ENCODE results near the gene DEDD. TPM values are rescaled to one million over a fixed set of nuclear protein-coding genes. Genes with fewer than 3 reads are reported as not detected.

The DEDD gene
- total RNA-seq, 3 donors from 2014 or later (not counting 1 experiment from before 2014, with no cell fraction given) = 40.6 to 44.0 (median 43.0) TPM

GRCh38 chr1:161091796-161092507, 40.5 kb downstream of the DEDD start:
- Histone ChIP-seq H3K27me3 (ENCODE audit: control insufficient read depth, insufficient read depth, low read length) (no peaks in the 10 kb centered on the region), H3K36me3 (ENCODE audit: control insufficient read depth, insufficient read depth, low read length) (no peaks in the 10 kb centered on the region), H3K9me3 (ENCODE audit: control insufficient read depth, insufficient read depth, low read length) (no peaks in the 10 kb centered on the region), H3K27ac (ENCODE audit: low read length) (no peak overlapping the region), H3K4me3 (ENCODE audit: low read length) (no peak overlapping the region), H3K4me1 (ENCODE audit: control insufficient read depth, insufficient read depth, low read length) (peaks cover 2% of the 10 kb centered on the region)
- H3K4me1 Mint-ChIP-seq = peaks cover 1% of the 10 kb centered on the region in 2 donors
- WGBS (ENCODE audit: insufficient coverage) = 94% methylated on average over 5 of the region's 7 CpGs
- peaks cover 0 to 8% of the 10 kb centered on the region in 2 donors for H3K27me3 Mint-ChIP-seq (ENCODE audit: low read depth in 2 of 2)
- intact Hi-C loops (cut with micrococcal nuclease) = no loop called here
- no peak overlapping the region for H3K4me3 Mint-ChIP-seq
- no peak for TF ChIP-seq CTCF (IDR thresholded peaks at IDR 0.05)
- H3K27ac Mint-ChIP-seq = no peak overlapping the region
- ATAC-seq (no peak), DNase-seq (no peak)
- no peaks in the 10 kb centered on the region for H3K9me3 Mint-ChIP-seq
- H3K36me3 Mint-ChIP-seq = no peaks in the 10 kb centered on the region

- H3K9me3 Mint-ChIP-seq = no peaks in the 10 kb centered on the region
- H3K4me1 ChIP-seq (ENCODE audit: control insufficient read depth, insufficient read depth, low read length) = no peaks in the 10 kb centered on the region
- no peak overlapping the region for H3K27ac ChIP-seq (ENCODE audit: low read length)
- peaks cover 0 to 8% of the 10 kb centered on the region in 2 donors for H3K27me3 Mint-ChIP-seq (ENCODE audit: low read depth in 2 of 2)
- no peaks in the 10 kb centered on the region for H3K36me3 ChIP-seq (ENCODE audit: control insufficient read depth, insufficient read depth, low read length)
- no peaks in the 10 kb centered on the region for H3K27me3 ChIP-seq (ENCODE audit: control insufficient read depth, insufficient read depth, low read length)
- no peaks in the 10 kb centered on the region for H3K9me3 ChIP-seq (ENCODE audit: control insufficient read depth, insufficient read depth, low read length)
- H3K4me3 ChIP-seq (ENCODE audit: low read length) = no peak overlapping the region
- intact Hi-C loops (cut with micrococcal nuclease) = no loop called here
- WGBS (ENCODE audit: insufficient coverage) = 92% methylated on average over 5 of the region's 5 CpGs
- no peak overlapping the region for H3K4me3 Mint-ChIP-seq
- no peak for TF ChIP-seq CTCF (IDR thresholded peaks at IDR 0.05)
- ATAC-seq (no peak), DNase-seq (no peak)
- H3K27ac Mint-ChIP-seq = no peak overlapping the region
- H3K4me1 Mint-ChIP-seq = no peaks in the 10 kb centered on the region
- no peaks in the 10 kb centered on the region for H3K36me3 Mint-ChIP-seq
Measured at GRCh38 chr1:161091093-161091492, 41.4 kb downstream of the DEDD start.

DNA sequence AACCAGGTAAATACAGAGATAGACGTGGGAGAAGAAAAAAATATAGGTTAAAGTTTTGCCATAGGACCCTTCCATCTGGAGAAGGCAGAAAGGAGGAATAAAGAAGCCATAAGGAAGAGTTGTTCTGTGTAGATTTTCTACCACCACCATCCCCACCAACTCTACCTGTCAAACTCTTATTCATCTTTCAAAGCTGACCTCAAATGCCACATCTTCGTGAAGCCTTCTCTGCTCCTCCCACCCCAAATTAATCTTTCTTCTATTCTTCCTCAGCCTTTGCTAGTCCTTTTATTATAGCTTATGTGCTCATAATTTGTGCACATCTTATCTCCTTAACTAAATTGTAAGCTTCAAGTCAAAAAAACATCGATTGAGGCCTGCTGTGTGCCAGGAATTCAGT, 41.9 kb downstream of the DEDD start:
- H3K36me3 ChIP-seq (ENCODE audit: control insufficient read depth, insufficient read depth, low read length) = no peaks in the 10 kb centered on the region
- H3K9me3 Mint-ChIP-seq = no peaks in the 10 kb centered on the region
- no peaks in the 10 kb centered on the region for H3K4me1 ChIP-seq (ENCODE audit: control insufficient read depth, insufficient read depth, low read length)
- H3K36me3 Mint-ChIP-seq = no peaks in the 10 kb centered on the region
- H3K27ac Mint-ChIP-seq = no peak overlapping the region
- no peak for TF ChIP-seq CTCF (IDR thresholded peaks at IDR 0.05)
- no peak overlapping the region for H3K4me3 Mint-ChIP-seq
- DNase-seq (peak in 1 of 2 donors; percentile 33), ATAC-seq (no peak)
- no peaks in the 10 kb centered on the region for H3K9me3 ChIP-seq (ENCODE audit: control insufficient read depth, insufficient read depth, low read length)
- intact Hi-C loops (cut with micrococcal nuclease) = no loop called here
- no peaks in the 10 kb centered on the region for H3K4me1 Mint-ChIP-seq
- H3K27ac ChIP-seq (ENCODE audit: low read length) = no peak overlapping the region
- no peaks in the 10 kb centered on the region for H3K27me3 ChIP-seq (ENCODE audit: control insufficient read depth, insufficient read depth, low read length)
- peaks cover 0 to 8% of the 10 kb centered on the region in 2 donors for H3K27me3 Mint-ChIP-seq (ENCODE audit: low read depth in 2 of 2)
- WGBS (ENCODE audit: insufficient coverage) = 75% methylated on average over 3 of the region's 3 CpGs
- H3K4me3 ChIP-seq (ENCODE audit: low read length) = no peak overlapping the region

- Mint-ChIP-seq H3K4me3 (no peak overlapping the region), H3K36me3 (no peaks in the 10 kb centered on the region), H3K27ac (no peak overlapping the region), H3K4me1 (no peaks in the 10 kb centered on the region), H3K9me3 (no peaks in the 10 kb centered on the region), H3K27me3 (ENCODE audit: low read depth in 2 of 2) (peaks cover 0 to 8% of the 10 kb centered on the region in 2 donors)
- intact Hi-C loops (cut with micrococcal nuclease) = no loop called here
- no peaks in the 10 kb centered on the region for H3K36me3 ChIP-seq (ENCODE audit: control insufficient read depth, insufficient read depth, low read length)
- TF ChIP-seq CTCF (IDR thresholded peaks at IDR 0.05) = no peak
- no peaks in the 10 kb centered on the region for H3K9me3 ChIP-seq (ENCODE audit: control insufficient read depth, insufficient read depth, low read length)
- no peak for ATAC-seq
- DNase-seq = no peak
- no peak overlapping the region for H3K4me3 ChIP-seq (ENCODE audit: low read length)
- H3K27ac ChIP-seq (ENCODE audit: low read length) = no peak overlapping the region
- no peaks in the 10 kb centered on the region for H3K4me1 ChIP-seq (ENCODE audit: control insufficient read depth, insufficient read depth, low read length)
- H3K27me3 ChIP-seq (ENCODE audit: control insufficient read depth, insufficient read depth, low read length) = no peaks in the 10 kb centered on the region
- over 99% methylated on average over 5 of the region's 5 CpGs for WGBS (ENCODE audit: insufficient coverage)
Measured at GRCh38 chr1:161089938-161090337, 42.5 kb downstream of the DEDD start.

Measured in natural killer cell (primary cell).